Karpas-422 (cell line): ENCODE data around the gene SLC8A3. TPM values are rescaled to one million over a fixed set of nuclear protein-coding genes. Genes with fewer than 3 reads are reported as not detected.
A peak's percentile ranks its signal among the peaks of the same experiment; 100 is the strongest.

Experiments
- DNase-seq: peaks from one replicate; pipeline ENCODE4 v3.0.0-alpha.2; 2015
- H2AFZ ChIP-seq: fragments of 200-600 bp; sonication (generic); 2 replicates; pipeline ENCODE4 v1.6.1; 2014; ENCODE audit warnings: antibody characterized with exemption, low read length, mixed read lengths
- H3K27ac ChIP-seq: fragments of 200-600 bp; sonication (generic); 2 replicates; pipeline ENCODE4 v1.5.1; 2014; ENCODE audit warnings: mild to moderate bottlenecking, low read length, moderate library complexity
- H3K27me3 ChIP-seq: fragments of 200-600 bp; sonication (generic); 2 replicates; pipeline ENCODE4 v1.6.1; 2014; ENCODE audit warnings: low read length, mixed read lengths
- H3K36me3 ChIP-seq: fragments of 200-600 bp; sonication (generic); 2 replicates; pipeline ENCODE4 v1.6.1; 2014; ENCODE audit warnings: low read length, mixed read lengths; ENCODE audit not compliant: insufficient read depth
- H3K4me1 ChIP-seq: fragments of 200-600 bp; sonication (generic); 2 replicates; pipeline ENCODE4 v1.6.1; 2014; ENCODE audit warnings: mild to moderate bottlenecking, low read length, mixed read lengths
- H3K4me2 ChIP-seq: fragments of 200-600 bp; sonication (generic); 2 replicates; pipeline ENCODE4 v1.6.1; 2014; ENCODE audit warnings: low read length, low read depth, mild to moderate bottlenecking; ENCODE audit not compliant: poor library complexity, severe bottlenecking
- H3K4me3 ChIP-seq: fragments of 200-600 bp; sonication (generic); 2 replicates; pipeline ENCODE4 v1.5.1; 2014; ENCODE audit warnings: mild to moderate bottlenecking, antibody characterized with exemption, low read length, mixed read lengths
- H3K79me2 ChIP-seq: fragments of 200-600 bp; sonication (generic); 2 replicates; pipeline ENCODE4 v1.6.1; 2014; ENCODE audit warnings: mild to moderate bottlenecking, low read length, mixed read lengths
- H3K9ac ChIP-seq: fragments of 200-600 bp; sonication (generic); 2 replicates; pipeline ENCODE4 v1.6.0; 2014; ENCODE audit warnings: low read length
- H3K9me2 ChIP-seq: fragments of 200-600 bp; sonication (generic), shearing (Covaris generic); replicated peaks from 2 replicates; pipeline ENCODE4 v1.6.0; 2014; ENCODE audit warnings: mild to moderate bottlenecking, low read length, moderate library complexity; ENCODE audit not compliant: insufficient read depth
- H3K9me3 ChIP-seq: fragments of 300-700, 200-600 bp; sonication (generic); 2 replicates; pipeline ENCODE4 v1.6.1; 2014; ENCODE audit warnings: low read length, mixed read lengths
- H4K20me1 ChIP-seq: fragments of 200-600 bp; sonication (generic); 2 replicates; pipeline ENCODE4 v1.6.1; 2014; ENCODE audit warnings: mild to moderate bottlenecking, antibody characterized with exemption, low read length, low read depth; ENCODE audit not compliant: insufficient read depth
- total RNA-seq: library from RNA; depleted of rRNA; stranded (reverse); fragments of >200 nt; shearing (Covaris generic); gene quantifications from 2 replicates; pipeline ENCODE4 v1.2.3, GENCODE V29; 2014; ENCODE audit warnings: low replicate concordance

Gene SLC8A3
- total RNA-seq, 1 experiment from 2014 or later: not detected

DNA sequence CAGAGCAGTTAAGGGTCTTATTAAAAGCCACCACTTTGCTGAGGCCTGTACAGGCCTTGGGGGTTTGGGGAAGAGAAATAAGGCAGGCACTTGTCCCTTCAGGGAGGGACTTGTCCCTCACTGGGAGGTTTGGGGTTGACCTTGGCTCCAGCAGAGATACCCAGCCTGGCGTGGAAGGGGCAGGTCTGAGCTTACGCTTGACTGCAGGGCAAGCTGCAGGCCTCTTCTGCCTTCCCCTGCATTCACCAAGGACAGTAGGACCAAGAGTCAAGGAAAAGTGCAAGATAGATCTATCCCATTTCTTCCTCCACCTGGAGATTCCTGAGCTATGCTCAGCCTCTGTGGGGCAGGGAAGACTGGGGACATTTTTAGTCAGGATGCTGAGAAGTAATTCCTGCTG, 155.2 kb downstream of the SLC8A3 start:
- no peaks in the 10 kb centered on the region for H3K9me2 ChIP-seq
- no peaks in the 10 kb centered on the region for H3K79me2 ChIP-seq
- H3K27ac ChIP-seq: no peak overlapping the region
- no peaks in the 10 kb centered on the region for H4K20me1 ChIP-seq
- no peak overlapping the region for H3K9ac ChIP-seq
- H3K9me3 ChIP-seq: no peaks in the 10 kb centered on the region
- no peaks in the 10 kb centered on the region for H3K27me3 ChIP-seq
- DNase-seq: no peak
- no peaks in the 10 kb centered on the region for H3K4me1 ChIP-seq
- H3K4me3 ChIP-seq: no peak overlapping the region
- H3K4me2 ChIP-seq: no peak overlapping the region
- no peaks in the 10 kb centered on the region for H3K36me3 ChIP-seq
- H2AFZ ChIP-seq: no peak overlapping the region

DNA sequence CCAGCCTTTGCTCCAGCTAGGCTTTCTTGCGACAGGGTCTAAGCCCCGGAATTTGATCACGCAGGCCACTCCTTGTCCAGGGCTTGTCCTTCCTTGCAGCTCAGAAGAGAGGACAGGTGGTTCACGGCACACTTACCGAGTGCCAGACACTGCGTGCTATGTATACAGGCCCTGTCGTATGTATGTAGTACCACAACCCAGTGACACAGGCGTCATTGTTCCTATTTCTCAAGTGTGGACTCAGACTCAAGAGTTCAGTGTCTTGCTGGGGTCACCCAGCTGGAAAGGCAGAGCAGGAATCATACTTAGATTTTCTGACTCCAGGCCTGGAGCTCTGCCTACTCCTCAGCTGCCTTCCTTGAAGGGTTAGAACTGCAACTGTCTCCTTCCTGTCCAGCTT, 155.6 kb downstream of the SLC8A3 start:
- no peaks in the 10 kb centered on the region for H3K4me1 ChIP-seq
- H3K79me2 ChIP-seq: no peaks in the 10 kb centered on the region
- H2AFZ ChIP-seq: no peak overlapping the region
- H3K27me3 ChIP-seq: no peaks in the 10 kb centered on the region
- H3K4me3 ChIP-seq: no peak overlapping the region
- H3K9ac ChIP-seq: no peak overlapping the region
- H3K9me3 ChIP-seq: no peaks in the 10 kb centered on the region
- DNase-seq: no peak
- no peaks in the 10 kb centered on the region for H3K9me2 ChIP-seq
- H3K27ac ChIP-seq: no peak overlapping the region
- H3K36me3 ChIP-seq: no peaks in the 10 kb centered on the region
- no peak overlapping the region for H3K4me2 ChIP-seq
- H4K20me1 ChIP-seq: 0 out of 2 replicates have a peak, but pooled peaks cover 4% of the 10 kb centered on the region

DNA sequence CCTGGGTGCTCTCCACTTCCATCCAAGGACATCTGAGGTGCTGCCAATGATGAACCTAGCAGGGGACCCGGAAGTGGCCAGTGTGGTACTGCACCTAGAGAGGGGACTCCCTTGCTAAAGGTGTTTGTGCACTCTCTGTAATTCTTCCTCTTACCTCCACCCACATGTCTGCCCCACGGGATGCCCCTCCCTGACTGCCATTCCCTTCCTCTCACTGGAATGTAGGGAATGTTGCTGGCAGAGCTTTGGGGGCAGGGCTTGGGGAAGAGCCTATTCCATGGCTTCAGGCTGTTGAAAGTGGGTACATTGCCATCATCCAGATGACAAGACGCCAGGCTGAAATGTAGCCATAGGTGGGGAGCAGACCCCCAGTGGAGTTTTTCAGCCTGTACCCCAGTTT, 156.3 kb downstream of the SLC8A3 start:
- Histone ChIP-seq H3K4me3 (no peak overlapping the region), H3K4me2 (no peak overlapping the region), H3K27me3 (no peaks in the 10 kb centered on the region), H3K4me1 (no peaks in the 10 kb centered on the region), H3K9ac (no peak overlapping the region), H3K27ac (no peak overlapping the region), H3K36me3 (no peaks in the 10 kb centered on the region), H3K79me2 (no peaks in the 10 kb centered on the region), H3K9me2 (no peaks in the 10 kb centered on the region), H3K9me3 (no peaks in the 10 kb centered on the region), H4K20me1 (0 out of 2 replicates have a peak, but pooled peaks cover 5% of the 10 kb centered on the region), H2AFZ (no peak overlapping the region)
- DNase-seq: no peak

DNA sequence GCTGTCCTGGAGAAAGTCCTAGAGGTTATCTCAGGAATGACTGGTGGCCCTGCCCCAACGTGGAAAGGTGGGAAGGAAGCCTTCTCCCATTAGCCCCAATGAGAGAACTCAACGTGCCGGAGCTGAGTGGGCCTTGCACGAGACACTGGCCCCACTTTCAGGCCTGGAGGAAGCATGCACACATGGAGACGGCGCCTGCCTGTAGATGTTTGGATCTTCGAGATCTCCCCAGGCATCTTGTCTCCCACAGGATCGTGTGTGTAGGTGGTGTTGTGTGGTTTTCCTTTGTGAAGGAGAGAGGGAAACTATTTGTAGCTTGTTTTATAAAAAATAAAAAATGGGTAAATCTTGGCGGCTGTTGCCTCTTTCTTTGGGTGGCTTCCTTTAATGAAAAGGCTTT, 156.7 kb downstream of the SLC8A3 start:
- H3K36me3 ChIP-seq: no peaks in the 10 kb centered on the region
- H4K20me1 ChIP-seq: 0 out of 2 replicates have a peak, but pooled peaks cover 5% of the 10 kb centered on the region
- H3K9ac ChIP-seq: no peak overlapping the region
- H3K27ac ChIP-seq: no peak overlapping the region
- no peak overlapping the region for H3K4me3 ChIP-seq
- no peak for DNase-seq
- H3K4me1 ChIP-seq: no peaks in the 10 kb centered on the region
- no peaks in the 10 kb centered on the region for H3K79me2 ChIP-seq
- H3K27me3 ChIP-seq: no peaks in the 10 kb centered on the region
- no peak overlapping the region for H2AFZ ChIP-seq
- no peak overlapping the region for H3K4me2 ChIP-seq
- no peaks in the 10 kb centered on the region for H3K9me2 ChIP-seq
- H3K9me3 ChIP-seq: no peaks in the 10 kb centered on the region

DNA sequence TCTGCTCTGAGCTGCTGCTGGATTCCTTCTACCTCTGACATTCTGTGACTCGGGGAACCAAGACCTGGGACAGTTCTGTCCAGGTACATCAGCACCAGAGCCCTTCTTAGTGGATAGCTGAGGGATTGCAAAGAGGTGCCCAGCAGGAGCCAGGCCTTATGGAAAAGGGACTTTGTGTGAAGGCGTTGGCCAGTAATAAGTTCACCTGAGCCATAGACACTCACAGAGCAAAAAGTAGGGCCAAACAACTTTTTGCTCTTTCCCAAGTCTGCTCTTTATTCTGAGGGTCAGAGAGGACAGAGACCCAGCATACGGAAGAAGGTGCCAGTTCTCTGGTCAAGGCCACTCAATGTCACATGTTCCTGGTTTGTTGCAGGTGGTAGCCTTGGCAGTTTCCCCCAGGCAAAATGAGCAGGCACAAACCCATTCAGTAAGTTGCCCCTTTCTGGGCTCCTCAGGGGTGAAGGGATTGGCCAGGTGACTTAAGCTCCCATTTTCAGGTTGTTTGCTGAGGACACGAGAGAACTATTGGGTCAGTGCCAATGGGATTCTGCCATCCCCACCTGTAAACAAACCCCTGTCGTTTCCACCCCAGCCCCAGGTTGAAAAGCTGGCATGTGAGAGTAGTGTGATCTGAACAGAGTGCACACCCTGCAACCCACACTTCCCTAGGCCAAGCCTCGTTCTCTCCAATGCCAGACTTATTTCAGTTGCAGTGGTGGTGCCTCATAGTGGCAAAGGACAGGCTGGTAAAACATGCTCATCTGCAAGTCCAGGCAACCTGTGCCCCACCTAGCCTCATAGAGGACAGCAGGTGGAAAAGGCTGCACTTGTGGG, 159.2 kb downstream of the SLC8A3 start:
- Histone ChIP-seq H3K9me2 (no peaks in the 10 kb centered on the region), H3K27ac (no peak overlapping the region), H3K79me2 (no peaks in the 10 kb centered on the region), H2AFZ (no peak overlapping the region), H4K20me1 (0 out of 2 replicates have a peak, but pooled peaks cover 5% of the 10 kb centered on the region), H3K4me1 (no peaks in the 10 kb centered on the region), H3K9me3 (no peaks in the 10 kb centered on the region), H3K27me3 (no peaks in the 10 kb centered on the region), H3K9ac (no peak overlapping the region), H3K4me3 (no peak overlapping the region), H3K4me2 (no peak overlapping the region), H3K36me3 (no peaks in the 10 kb centered on the region)
- DNase-seq: no peak

DNA sequence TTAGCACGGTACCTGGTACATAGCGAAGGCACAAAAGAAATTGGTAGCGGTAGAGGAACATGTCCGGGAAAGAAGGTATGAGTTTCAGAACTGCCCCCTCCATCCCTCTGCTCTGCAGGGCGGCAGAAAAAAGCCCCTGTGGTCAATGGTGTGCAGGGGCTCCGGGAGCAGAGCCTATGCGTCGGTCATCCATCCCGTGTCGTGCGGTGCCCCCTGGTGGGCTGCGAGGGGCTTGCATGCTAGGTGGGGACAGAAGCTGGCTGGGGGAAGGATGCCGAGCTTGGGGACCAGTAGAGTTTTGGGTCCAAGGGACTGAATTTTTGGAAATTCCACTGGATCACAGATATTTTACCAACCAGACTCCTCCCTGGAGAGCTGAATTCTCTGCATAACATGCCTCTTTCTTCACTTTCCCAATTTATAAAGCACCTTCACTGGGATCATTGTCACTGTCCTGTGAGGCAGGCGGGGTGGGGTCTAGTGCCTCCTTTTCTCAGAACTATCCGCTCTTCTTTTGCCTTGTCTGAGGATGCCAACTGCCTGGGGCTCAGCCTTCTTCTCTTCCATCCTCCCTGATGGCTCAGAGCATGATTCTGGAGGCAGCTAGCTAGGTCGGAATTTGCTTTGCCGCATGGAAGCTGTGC, 160.8 kb downstream of the SLC8A3 start:
- no peaks in the 10 kb centered on the region for H3K36me3 ChIP-seq
- H3K4me2 ChIP-seq: no peak overlapping the region
- H3K79me2 ChIP-seq: no peaks in the 10 kb centered on the region
- H4K20me1 ChIP-seq: 0 out of 2 replicates have a peak, but pooled peaks cover 5% of the 10 kb centered on the region
- H2AFZ ChIP-seq: no peak overlapping the region
- no peak overlapping the region for H3K9ac ChIP-seq
- no peaks in the 10 kb centered on the region for H3K27me3 ChIP-seq
- H3K4me1 ChIP-seq: no peaks in the 10 kb centered on the region
- no peaks in the 10 kb centered on the region for H3K9me2 ChIP-seq
- no peak overlapping the region for H3K27ac ChIP-seq
- peak; percentile 93 for DNase-seq
- H3K4me3 ChIP-seq: no peak overlapping the region
- no peaks in the 10 kb centered on the region for H3K9me3 ChIP-seq

DNA sequence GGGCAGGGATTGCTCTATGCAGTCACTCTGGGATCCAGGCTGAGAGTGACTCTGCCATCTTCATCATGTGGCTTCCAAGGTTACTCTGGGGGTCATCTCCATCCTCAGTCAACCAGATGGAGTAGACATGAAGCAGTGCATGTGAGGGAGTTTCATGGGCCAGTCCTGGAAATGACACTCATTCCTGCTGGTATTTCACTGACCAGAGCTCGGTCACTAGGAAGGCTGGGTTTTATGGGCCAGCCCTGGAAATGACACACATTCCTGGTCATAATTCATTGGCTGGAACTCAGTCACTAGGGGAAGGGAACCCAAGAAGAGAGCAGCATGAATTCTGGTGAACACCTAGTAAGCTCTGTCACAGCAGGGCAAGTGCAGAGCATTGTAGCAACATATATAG, 164.9 kb downstream of the SLC8A3 start:
- H3K79me2 ChIP-seq: no peaks in the 10 kb centered on the region
- H3K4me3 ChIP-seq: no peak overlapping the region
- H3K36me3 ChIP-seq: no peaks in the 10 kb centered on the region
- H3K9me2 ChIP-seq: no peaks in the 10 kb centered on the region
- H3K27ac ChIP-seq: no peak overlapping the region
- no peak overlapping the region for H2AFZ ChIP-seq
- DNase-seq: no peak
- no peaks in the 10 kb centered on the region for H3K27me3 ChIP-seq
- H3K4me2 ChIP-seq: no peak overlapping the region
- H4K20me1 ChIP-seq: 0 out of 2 replicates have a peak, but pooled peaks cover 8% of the 10 kb centered on the region
- H3K9ac ChIP-seq: no peak overlapping the region
- no peaks in the 10 kb centered on the region for H3K9me3 ChIP-seq
- no peaks in the 10 kb centered on the region for H3K4me1 ChIP-seq

DNA sequence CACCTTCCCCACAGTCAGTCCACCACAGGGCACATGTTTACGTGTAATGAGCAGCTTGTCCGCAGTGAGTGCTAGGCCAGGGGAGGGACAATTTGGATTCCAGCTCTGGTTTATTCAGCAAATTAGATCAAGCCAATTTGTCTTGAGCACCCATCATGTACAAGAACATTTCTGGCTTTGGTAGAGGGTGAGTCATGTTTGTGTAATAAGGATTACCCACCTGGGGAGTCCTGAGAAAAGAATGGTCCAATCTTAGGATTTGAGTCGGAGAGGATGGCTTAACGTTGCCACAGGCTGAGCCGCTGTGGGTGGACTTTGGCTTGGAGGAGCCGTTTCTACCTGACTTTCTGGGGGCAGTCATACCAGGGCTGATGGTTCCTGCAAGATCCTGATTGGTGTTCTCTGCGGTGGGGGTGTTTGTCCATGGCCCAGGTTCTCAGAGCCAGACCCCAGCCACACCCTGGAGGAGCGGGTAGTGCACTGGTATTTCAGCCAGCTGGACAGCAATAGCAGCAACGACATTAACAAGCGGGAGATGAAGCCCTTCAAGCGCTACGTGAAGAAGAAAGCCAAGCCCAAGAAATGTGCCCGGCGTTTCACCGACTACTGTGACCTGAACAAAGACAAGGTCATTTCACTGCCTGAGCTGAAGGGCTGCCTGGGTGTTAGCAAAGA, 165.8 kb downstream of the SLC8A3 start:
- Histone ChIP-seq H3K36me3 (no peaks in the 10 kb centered on the region), H3K4me2 (no peak overlapping the region), H3K9me3 (no peaks in the 10 kb centered on the region), H3K4me3 (no peak overlapping the region), H3K9me2 (no peaks in the 10 kb centered on the region), H4K20me1 (0 out of 2 replicates have a peak, but pooled peaks cover 3% of the 10 kb centered on the region), H3K79me2 (no peaks in the 10 kb centered on the region), H3K27me3 (no peaks in the 10 kb centered on the region), H2AFZ (no peak overlapping the region), H3K9ac (no peak overlapping the region), H3K4me1 (no peaks in the 10 kb centered on the region), H3K27ac (no peak overlapping the region)
- no peak for DNase-seq
